Upper lobe of left lung (tissue), 6 donors: Measurements from ENCODE around the gene ABCB7. TPM values are rescaled to one million over a fixed set of nuclear protein-coding genes. Genes with fewer than 3 reads are reported as not detected.
"Not testable (repeated sequence)": the region's sequence is repeated elsewhere in the genome, so short reads cannot be mapped to it uniquely, and the experiment has no call there.

Experiments
- ATAC-seq, 2 donors: fragments of 200-7000 bp; cut with Tn5 transposase; one replicate each; pipeline ENCODE4 v1.9.1; 2022; ENCODE audit warnings: mild to moderate bottlenecking in 2 of 2, moderate library complexity in 2 of 2; ENCODE audit not compliant: low FRiP score in 2 of 2
- DNase-seq, 2 donors: peaks; one replicate each; pipeline ENCODE4 v3.0.0-alpha.2; 2019 to 2020
- H3K27ac ChIP-seq, 4 donors: fragments of 200-600 bp; sonication (generic); one replicate each; pipeline ENCODE4 v1.5.1; 2016 to 2019
- H3K27me3 ChIP-seq, 4 donors: fragments of 200-600 bp; sonication (generic); one replicate each; pipeline ENCODE4 v1.5.1; 2017 to 2019
- H3K36me3 ChIP-seq, 4 donors: fragments of 200-600 bp; sonication (generic); one replicate each; pipeline ENCODE4 v1.5.1; 2016 to 2019
- H3K4me1 ChIP-seq, 4 donors: fragments of 200-600 bp; sonication (generic); one replicate each; pipeline ENCODE4 v1.5.1; 2018 to 2019
- H3K4me3 ChIP-seq, 4 donors: fragments of 200-600 bp; sonication (generic); one replicate each; pipeline ENCODE4 v1.5.1; 2017 to 2019; ENCODE audit warnings: mild to moderate bottlenecking in 2 of 4, moderate library complexity in 1 of 4
- H3K9me3 ChIP-seq, 4 donors: fragments of 200-600 bp; sonication (generic); one replicate each; pipeline ENCODE4 v1.5.1; 2018 to 2019
- CTCF ChIP-seq, 6 experiments: fragments of 450-650 bp in 4 of 6; fragments of 200-600 bp in 2 of 6; sonication (generic) in 2 of 6; IDR thresholded peaks; one replicate each; pipeline ENCODE4 v1.5.1; 2016 to 2019; ENCODE audit warnings: antibody characterized with exemption in 6 of 6
- EP300 ChIP-seq, 4 donors: sonication (generic); formaldehyde crosslinking; IDR thresholded peaks; one replicate each; pipeline ENCODE4 v1.5.1; 2017; ENCODE audit warnings: antibody characterized with exemption in 4 of 4, control low read depth in 2 of 4
- POLR2A ChIP-seq, 4 donors: fragments of 450-650 bp; IDR thresholded peaks; one replicate each; pipeline ENCODE4 v1.5.1; 2016 to 2017; ENCODE audit warnings: antibody characterized with exemption in 4 of 4, mild to moderate bottlenecking in 2 of 4
- POLR2AphosphoS5 ChIP-seq, 2 donors: sonication (generic); formaldehyde crosslinking; IDR thresholded peaks; one replicate each; pipeline ENCODE4 v1.5.1; 2017; ENCODE audit warnings: antibody characterized with exemption in 2 of 2
- WGBS, 2 donors: methylation state at CpG; one replicate each; pipeline ENCODE4 v1.1.5; 2017 to 2018; 5-methylcytosine and 5-hydroxymethylcytosine counted together
- total RNA-seq, 6 donors: library from RNA; depleted of rRNA in 4 of 6; stranded (reverse); fragments of >200 nt in 4 of 6; gene quantifications; one replicate each; pipeline versions ENCODE4 v1.1.0 to v1.2.1, GENCODE V29; 2016 to 2021
- donor health status: DM: no; HTN: no; CAD: no; lungs with moderate emphysema.
- donor health status: DM: no; HTN: yes; CAD: no; lungs with severe emphysema.

ABCB7 gene
- total RNA-seq, 6 donors from 2014 or later, result 22.1 to 59.8 (median 41.5) TPM

GRCh38 chrX:75071334-75071733, 84.7 kb downstream of the ABCB7 start:
- TF ChIP-seq EP300 (IDR thresholded peaks at IDR 0.05) (no peak), POLR2A (IDR thresholded peaks at IDR 0.05) (no peak), POLR2AphosphoS5 (IDR thresholded peaks at IDR 0.05) (no peak), CTCF (IDR thresholded peaks at IDR 0.05) (no peak)
- Histone ChIP-seq H3K36me3 (peaks cover 0 to 10% (median 2%) of the 10 kb centered on the region in 4 donors), H3K4me1 (no peaks in the 10 kb centered on the region), H3K27ac (no peak overlapping the region), H3K9me3 (no peaks in the 10 kb centered on the region), H3K4me3 (no peak overlapping the region), H3K27me3 (no peaks in the 10 kb centered on the region)
- DNase-seq (no peak), ATAC-seq (no peak)
- WGBS, 2 donors, result 72 to 82% methylated on average over 3 of the region's 3 CpGs

- H3K9me3 ChIP-seq, result no peaks in the 10 kb centered on the region
- TF ChIP-seq POLR2AphosphoS5 (IDR thresholded peaks at IDR 0.05) (no peak), EP300 (IDR thresholded peaks at IDR 0.05) (no peak), CTCF (IDR thresholded peaks at IDR 0.05) (no peak), POLR2A (IDR thresholded peaks at IDR 0.05) (no peak)
- H3K4me3 ChIP-seq, result no peak overlapping the region
- H3K36me3 ChIP-seq, result peaks cover 0 to 10% (median 2%) of the 10 kb centered on the region in 4 donors
- no peaks in the 10 kb centered on the region for H3K4me1 ChIP-seq
- no peak for DNase-seq
- no peak for ATAC-seq
- H3K27me3 ChIP-seq, result no peaks in the 10 kb centered on the region
- no peak overlapping the region for H3K27ac ChIP-seq
- WGBS, 2 donors, result 84 to 100% methylated on average over 2 of the region's 2 CpGs
These were observed 88.2 kb downstream of the ABCB7 start for GRCh38 chrX:75067931-75068330.

GRCh38 chrX:75061701-75062100, 94.4 kb downstream of the ABCB7 start:
- Histone ChIP-seq H3K4me1 (no peaks in the 10 kb centered on the region), H3K9me3 (no peaks in the 10 kb centered on the region), H3K4me3 (no peak overlapping the region), H3K27ac (no peak overlapping the region), H3K27me3 (no peaks in the 10 kb centered on the region), H3K36me3 (peaks cover 0 to 6% (median 0%) of the 10 kb centered on the region in 4 donors)
- DNase-seq (no peak), ATAC-seq (no peak)
- TF ChIP-seq EP300 (IDR thresholded peaks at IDR 0.05) (no peak), POLR2AphosphoS5 (IDR thresholded peaks at IDR 0.05) (no peak), POLR2A (IDR thresholded peaks at IDR 0.05) (no peak), CTCF (IDR thresholded peaks at IDR 0.05) (no peak)
- 73 to 91% methylated on average over 1 of the region's 1 CpG for WGBS, 2 donors

- no peaks in the 10 kb centered on the region for H3K27me3 ChIP-seq
- H3K4me3 ChIP-seq, result no peak overlapping the region
- TF ChIP-seq CTCF (IDR thresholded peaks at IDR 0.05) (no peak), POLR2AphosphoS5 (IDR thresholded peaks at IDR 0.05) (no peak), EP300 (IDR thresholded peaks at IDR 0.05) (no peak), POLR2A (IDR thresholded peaks at IDR 0.05) (no peak)
- H3K4me1 ChIP-seq, result no peaks in the 10 kb centered on the region
- H3K27ac ChIP-seq, result no peak overlapping the region
- no peaks in the 10 kb centered on the region for H3K36me3 ChIP-seq
- H3K9me3 ChIP-seq, result no peaks in the 10 kb centered on the region
- WGBS, 2 donors, result 71 to 88% methylated on average over 1 of the region's 1 CpG
- ATAC-seq, result no peak
- no peak for DNase-seq
These were observed 105.0 kb downstream of the ABCB7 start for GRCh38 chrX:75051047-75051446.

- H3K4me3 ChIP-seq, result no peak overlapping the region
These were observed 110.7 kb downstream of the ABCB7 start for GRCh38 chrX:75045369-75045768.

GRCh38 chrX:75044142-75044541, 111.9 kb downstream of the ABCB7 start:
- H3K27ac ChIP-seq, H3K36me3 ChIP-seq, ATAC-seq, H3K27me3 ChIP-seq, H3K4me3 ChIP-seq, DNase-seq, H3K4me1 ChIP-seq: not testable (repeated sequence)
- 98 to 100% methylated on average over 2 to 3 of the region's 4 CpGs for WGBS, 2 donors
- peaks cover 0 to 17% (median 0%) of the 10 kb centered on the region in 4 donors for H3K9me3 ChIP-seq

More at GRCh38 chrX:75045369-75045768, 110.7 kb downstream of the ABCB7 start:
- Histone ChIP-seq H3K4me1 (no peaks in the 10 kb centered on the region), H3K9me3 (peaks cover 0 to 17% (median 0%) of the 10 kb centered on the region in 4 donors), H3K27me3 (no peaks in the 10 kb centered on the region), H3K36me3 (no peaks in the 10 kb centered on the region), H3K27ac (no peak overlapping the region)
- DNase-seq, result no peak
- ATAC-seq, result no peak
- TF ChIP-seq POLR2A (IDR thresholded peaks at IDR 0.05) (no peak), POLR2AphosphoS5 (IDR thresholded peaks at IDR 0.05) (no peak), CTCF (IDR thresholded peaks at IDR 0.05) (no peak), EP300 (IDR thresholded peaks at IDR 0.05) (no peak)
